T-helper 1 cell (primary cell): ENCODE data around the gene RAMP2.

Source experiments
- DNase-seq, 5 donors: peaks; one replicate each; pipeline ENCODE4 v3.0.0-alpha.2; 2012 to 2020

Gene RAMP2

DNA sequence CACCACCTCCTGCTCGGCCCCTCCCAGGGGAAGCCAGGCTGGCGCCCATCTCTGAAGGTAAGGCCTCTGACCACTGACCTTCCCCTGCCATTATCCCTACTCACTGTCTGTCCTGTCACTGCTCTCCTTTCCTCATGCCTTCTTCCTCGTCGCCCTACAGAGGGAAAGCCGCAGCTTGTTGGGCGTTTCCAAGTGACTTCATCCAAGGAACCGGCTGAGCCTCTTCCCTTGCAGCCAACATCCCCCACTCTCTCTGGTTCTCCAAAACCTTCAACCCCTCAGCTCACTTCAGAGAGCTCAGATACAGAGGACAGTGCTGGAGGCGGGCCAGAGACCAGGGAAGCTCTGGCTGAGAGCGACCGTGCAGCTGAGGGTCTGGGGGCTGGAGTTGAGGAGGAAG lies 34.4 kb downstream of the RAMP2 start:
- DNase-seq: no peak

DNA sequence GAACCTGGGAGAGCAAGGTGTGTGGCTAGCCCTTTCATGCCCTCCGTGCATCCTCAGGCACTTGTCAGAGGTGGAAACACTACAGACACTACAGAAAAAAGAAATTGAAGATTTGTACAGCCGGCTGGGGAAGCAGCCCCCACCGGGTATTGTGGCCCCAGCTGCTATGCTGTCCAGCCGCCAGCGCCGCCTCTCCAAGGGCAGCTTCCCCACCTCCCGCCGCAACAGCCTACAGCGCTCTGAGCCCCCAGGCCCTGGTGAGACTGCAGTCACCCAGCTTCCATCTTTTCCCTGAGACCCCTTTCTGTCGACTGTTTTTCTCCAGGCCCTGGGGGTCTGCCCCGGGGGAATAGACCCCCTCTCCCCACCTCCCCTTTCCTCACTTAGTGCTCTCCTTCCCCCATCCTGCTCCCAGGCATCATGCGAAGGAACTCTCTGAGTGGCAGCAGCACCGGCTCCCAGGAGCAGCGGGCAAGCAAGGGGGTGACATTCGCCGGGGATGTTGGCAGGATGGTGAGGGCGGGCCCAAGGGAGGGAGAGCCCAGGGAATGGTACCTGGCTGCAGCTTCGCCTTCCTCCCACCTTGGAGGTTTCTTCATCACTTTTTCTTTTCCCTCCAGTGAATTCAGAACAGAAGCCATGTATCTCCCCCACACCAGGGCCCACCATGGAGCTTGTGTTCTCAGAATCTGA lies 35.2 kb downstream of the RAMP2 start:
- DNase-seq: no peak

DNA sequence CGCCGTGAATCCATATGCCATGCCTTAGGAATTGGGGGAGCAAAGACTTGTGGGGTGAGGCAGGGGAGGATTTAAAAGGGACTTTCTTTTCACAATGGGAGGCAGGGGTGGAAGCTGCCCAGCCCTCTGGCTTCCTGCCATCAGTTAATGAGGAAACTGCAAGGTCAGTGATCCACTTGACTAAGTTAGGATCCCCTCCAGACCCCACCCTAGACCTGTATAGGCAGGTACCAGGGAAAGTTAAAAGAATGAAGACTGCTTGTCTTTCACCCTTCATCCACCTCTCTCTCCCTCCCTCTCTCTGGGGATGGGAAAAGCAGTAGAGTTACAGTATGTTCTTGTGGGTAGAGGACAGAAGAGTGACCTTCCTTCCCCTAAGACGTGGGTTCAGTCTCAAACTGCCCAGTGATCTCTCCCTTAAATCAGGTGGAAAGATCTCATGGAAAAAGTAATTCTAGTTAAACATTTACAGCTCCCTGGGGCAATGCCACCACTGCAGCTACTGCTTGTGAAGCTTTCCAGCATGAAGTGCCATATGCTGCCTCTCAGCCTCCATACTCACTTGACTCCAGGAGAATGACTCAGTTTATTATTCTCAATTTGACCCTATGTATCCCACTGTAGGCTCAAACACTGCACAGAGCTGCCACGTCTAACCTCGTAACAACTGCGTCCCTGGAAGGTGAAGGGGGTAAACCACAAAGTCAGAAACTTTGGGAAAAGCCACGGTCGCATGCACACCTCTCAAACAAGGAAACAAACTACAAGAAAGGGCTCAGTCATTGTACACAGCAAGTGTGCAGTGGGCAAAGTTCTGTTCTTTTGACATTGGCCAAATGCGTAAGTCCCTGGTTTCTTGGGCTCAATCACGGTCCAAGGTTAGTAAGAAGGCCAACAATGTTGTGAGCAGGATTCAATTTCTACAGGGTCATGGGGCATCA lies 36.3 kb downstream of the RAMP2 start:
- no peak for DNase-seq

DNA sequence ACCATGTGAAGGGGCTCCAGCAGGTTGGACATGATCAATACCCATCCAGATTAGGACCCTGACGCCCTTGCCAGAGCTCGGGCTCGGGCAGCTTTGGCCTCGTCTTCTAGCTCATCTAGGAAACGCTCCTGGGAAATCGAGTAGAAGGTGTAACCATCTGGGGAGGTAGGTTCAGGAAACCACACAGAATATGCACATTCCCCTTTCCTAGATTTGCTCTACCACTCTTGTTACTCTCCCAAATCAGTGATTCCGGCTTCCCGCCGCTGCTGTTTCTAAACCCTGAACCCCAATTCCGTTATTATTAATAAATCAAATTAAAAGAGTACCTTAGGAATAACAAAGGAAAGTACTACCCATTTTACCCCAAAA lies 37.0 kb downstream of the RAMP2 start:
- DNase-seq: no peak

DNA sequence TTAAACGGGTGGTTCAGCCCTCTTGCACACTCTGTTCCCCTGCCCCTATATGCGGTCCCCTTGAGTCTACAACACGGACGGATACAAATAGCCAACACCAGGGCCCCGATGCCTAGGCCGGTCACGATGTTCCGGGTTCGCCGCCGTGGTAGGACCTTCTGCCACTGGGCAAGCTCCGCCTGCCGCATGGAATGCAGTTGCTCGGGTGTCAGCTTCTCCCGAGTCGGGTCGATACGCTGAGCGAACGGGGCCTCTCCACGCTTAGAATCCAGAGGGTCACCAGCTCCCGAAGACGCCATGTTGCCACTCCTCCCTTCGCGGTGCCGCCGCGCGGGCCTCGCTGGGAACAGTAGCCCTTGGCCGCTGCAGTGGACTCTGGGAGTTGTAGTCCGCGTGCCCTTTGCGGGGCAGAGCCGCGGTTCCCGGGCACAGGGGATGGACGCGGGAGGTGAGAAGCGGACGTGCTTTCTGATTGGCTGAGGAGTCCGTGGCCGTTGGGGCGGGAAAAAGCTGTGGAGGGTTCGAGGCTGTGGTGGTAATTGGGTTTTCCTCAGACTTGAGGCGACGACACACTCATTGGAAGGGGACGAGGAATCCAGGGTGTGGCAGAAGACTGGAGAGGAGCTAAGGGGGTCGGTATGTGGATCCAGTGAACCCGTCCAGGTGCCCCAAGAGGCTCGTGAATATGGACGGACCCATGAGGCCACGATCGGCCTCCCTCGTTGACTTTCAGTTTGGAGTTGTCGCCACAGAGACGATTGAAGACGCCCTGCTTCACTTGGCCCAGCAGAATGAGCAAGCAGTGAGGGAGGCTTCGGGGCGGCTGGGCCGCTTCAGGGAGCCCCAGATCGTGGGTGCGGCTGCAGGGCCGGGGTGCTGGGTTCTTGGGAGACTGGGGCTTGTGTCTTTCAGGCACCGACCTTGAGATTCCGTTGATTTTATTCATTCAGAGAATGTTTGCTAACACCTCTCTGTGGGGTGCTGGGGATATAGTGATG lies 37.7 kb downstream of the RAMP2 start, which contains the start of the genes CNTD1 and COA3:
Gene CNTD1, plus strand, starts transcription at position 479 of the 998 bp plus-strand sequence. Its CDS starts 207 bp downstream, at position 686.
Gene COA3, minus strand, starts transcription at position 322 of the 998 bp plus-strand sequence. Its CDS starts 23 bp downstream, at position 299.
- DNase-seq: peak; percentile 35 to 82 (median 61)

DNA sequence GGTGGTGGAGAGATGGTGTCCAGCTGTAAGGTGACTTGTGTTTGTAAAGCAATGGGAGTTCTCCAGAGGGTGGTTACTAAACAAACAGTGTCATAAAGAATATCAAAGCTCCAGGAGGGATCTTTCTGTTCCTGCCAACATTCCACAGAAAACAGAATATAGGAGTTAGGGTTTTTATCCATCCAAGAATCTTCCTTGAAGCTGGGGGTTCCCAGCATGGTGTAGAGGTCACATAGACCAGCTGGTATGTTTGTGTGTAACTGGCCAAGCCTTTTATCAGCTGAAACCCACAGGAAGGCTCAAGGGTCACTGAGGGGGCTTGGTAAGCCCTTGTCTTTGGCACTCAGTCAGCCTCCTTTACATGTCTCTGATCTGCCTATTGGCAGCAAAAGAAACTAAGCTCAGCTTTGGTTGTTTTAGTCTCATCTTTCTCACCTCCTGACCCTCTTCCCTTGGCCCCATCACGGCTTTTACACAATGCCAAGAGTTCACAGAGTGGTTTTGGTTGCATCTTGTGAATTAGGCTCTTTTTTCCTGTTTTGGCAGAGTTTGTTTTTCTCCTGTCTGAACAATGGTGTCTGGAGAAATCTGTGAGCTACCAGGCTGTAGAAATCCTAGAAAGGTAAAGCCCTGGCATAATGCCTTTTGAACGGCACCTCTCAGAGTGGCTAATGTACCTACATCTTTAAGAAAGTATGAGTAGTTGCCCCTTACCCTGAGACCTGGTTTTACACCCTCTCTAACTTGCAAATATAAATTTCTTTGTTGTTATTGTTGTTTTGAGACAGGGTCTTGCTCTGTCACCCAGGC lies 42.3 kb downstream of the RAMP2 start:
- DNase-seq: no peak

DNA sequence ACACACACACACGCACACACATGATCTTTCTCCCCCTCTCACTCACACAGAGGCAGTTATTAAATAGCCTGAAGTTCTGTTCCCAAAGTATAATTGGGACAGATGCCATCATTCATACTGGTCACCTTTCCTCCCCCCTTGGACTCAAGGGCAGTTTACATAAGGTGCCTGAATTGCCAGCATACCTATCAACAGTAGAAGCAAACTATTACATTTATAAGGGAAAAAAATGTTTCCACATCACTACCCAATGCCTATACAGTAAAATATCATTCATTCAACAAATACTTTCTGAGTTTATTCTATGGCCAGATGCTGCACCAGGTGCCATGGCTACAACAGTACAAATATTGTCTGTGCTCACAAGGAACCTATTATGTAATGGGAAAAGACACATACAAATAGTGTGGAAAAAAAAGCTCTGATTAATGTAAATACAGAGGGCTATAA lies 43.9 kb downstream of the RAMP2 start:
- DNase-seq: no peak

DNA sequence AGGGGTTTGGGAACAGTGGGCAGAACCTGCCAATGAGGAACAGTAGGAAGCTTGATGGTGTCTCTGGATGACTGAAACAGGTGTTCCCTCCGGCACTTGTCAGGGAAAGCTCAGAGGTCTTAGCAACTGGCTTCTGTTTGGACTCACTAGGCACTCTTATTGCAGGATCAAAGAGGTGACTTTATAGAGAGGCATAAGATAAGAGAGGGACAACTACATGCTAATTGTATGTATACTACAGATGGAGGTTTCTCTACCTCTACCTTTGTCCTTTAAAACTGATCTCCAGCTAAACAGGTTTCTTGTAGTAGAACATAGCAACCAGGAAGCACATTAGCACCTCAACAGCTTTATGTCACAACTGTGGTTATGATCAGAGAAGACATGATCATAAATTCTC lies 45.2 kb downstream of the RAMP2 start:
- DNase-seq: no peak

DNA sequence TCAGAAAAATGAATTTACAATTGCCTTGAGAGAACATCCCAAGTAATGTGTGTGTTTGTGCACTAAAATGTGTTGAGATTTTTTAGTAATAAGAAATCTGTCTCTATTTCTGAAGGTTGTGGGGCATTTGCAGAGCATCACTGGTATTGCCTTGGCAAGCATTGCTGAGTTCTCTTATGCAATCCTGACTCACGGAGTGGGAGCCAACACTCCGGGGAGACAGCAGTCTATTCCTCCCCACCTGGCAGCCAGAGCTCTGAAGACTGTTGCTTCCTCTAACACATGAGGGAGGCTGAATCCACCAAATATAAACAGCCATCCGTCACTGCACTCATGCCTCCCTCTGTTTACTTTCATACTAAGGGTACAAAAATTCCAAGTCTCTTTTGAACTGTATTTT lies 48.2 kb downstream of the RAMP2 start:
- DNase-seq: no peak
